Panc1 (cell line): ENCODE measurements around the gene SORCS1. TPM values are rescaled to one million over a fixed set of nuclear protein-coding genes. Genes with fewer than 3 reads are reported as not detected.

Experiments
- ATAC-seq: fragments of 200-7000 bp; cut with Tn5 transposase; 2 replicates; pipeline ENCODE4 v1.9.1; 2020; ENCODE audit warnings: mild to moderate bottlenecking, moderate library complexity
- BruUV-seq: library from RNA; stranded (reverse); fragments of 400-500 nt; replicated peaks from 2 replicates; lab custom pipeline; 2021; lab: Mats Ljungman, UMichigan
- CTCF ChIA-PET: fragments of 300-600 bp; sonication (Branson Sonifier 250); formaldehyde crosslinking; loops from one replicate; lab custom pipeline; 2022; ENCODE audit warnings: antibody characterized with exemption; lab: Charles Lee
- POLR2A ChIA-PET: fragments of 300-600 bp; sonication (Branson Sonifier 250); formaldehyde crosslinking; loops from one replicate; lab custom pipeline; 2022; ENCODE audit warnings: antibody characterized with exemption; lab: Charles Lee
- DNase-seq: peaks from one replicate; pipeline ENCODE4 v3.0.0-alpha.2; 2010; ENCODE audit warnings: low read depth, low spot score
- H3K27ac ChIP-seq: 2 replicates; pipeline ENCODE4 v1.5.1; 2011; ENCODE audit warnings: mild to moderate bottlenecking, low read length, inconsistent platforms
- H3K27me3 ChIP-seq: fragments of 200-500 bp; sonication (Bioruptor generic); 2 replicates; pipeline ENCODE4 v1.6.0; 2014; ENCODE audit warnings: low read length, inconsistent platforms; ENCODE audit not compliant: control insufficient read depth, insufficient read depth
- H3K36me3 ChIP-seq: fragments of 200-500 bp; sonication (Bioruptor generic); 2 replicates; pipeline ENCODE4 v1.5.1; 2014; ENCODE audit warnings: inconsistent platforms, mild to moderate bottlenecking, low read length, moderate library complexity; ENCODE audit not compliant: control insufficient read depth, insufficient read depth
- H3K4me1 ChIP-seq: 2 replicates; pipeline ENCODE4 v1.5.1; 2011; ENCODE audit warnings: inconsistent platforms, mild to moderate bottlenecking, low read length, moderate library complexity; ENCODE audit not compliant: control insufficient read depth, insufficient read depth
- H3K4me3 ChIP-seq, 2 experiments: 2 replicates each; pipeline ENCODE4 v1.5.1; 2011 to 2012; ENCODE audit warnings: low read depth in 2 of 2, low read length in 2 of 2, mild to moderate bottlenecking in 2 of 2, inconsistent platforms in 1 of 2, moderate library complexity in 1 of 2
- H3K9me3 ChIP-seq: fragments of 200-500 bp; sonication (Bioruptor generic); 2 replicates; pipeline ENCODE4 v1.5.1; 2014; ENCODE audit warnings: low read depth, mild to moderate bottlenecking, inconsistent platforms, low read length, moderate library complexity; ENCODE audit not compliant: control insufficient read depth, insufficient read depth
- CTCF ChIP-seq: fragments of 450-650 bp; IDR thresholded peaks from 2 replicates; pipeline ENCODE4 v1.5.1; 2017; ENCODE audit warnings: mild to moderate bottlenecking
- POLR2AphosphoS5 ChIP-seq: IDR thresholded peaks from 2 replicates; pipeline ENCODE4 v1.6.1; 2012; ENCODE audit warnings: mild to moderate bottlenecking, low read depth, low read length, moderate library complexity
- REST ChIP-seq, 2 experiments: IDR thresholded peaks; 2 replicates each; pipeline ENCODE4 v1.6.1; 2011 to 2012; ENCODE audit warnings: low read depth in 2 of 2, control low read depth in 1 of 2, low read length in 1 of 2, mild to moderate bottlenecking in 1 of 2, moderate library complexity in 1 of 2; ENCODE audit not compliant: insufficient read depth in 1 of 2
- SIN3A ChIP-seq: IDR thresholded peaks from 2 replicates; pipeline ENCODE4 v1.6.1; 2012; ENCODE audit warnings: low read depth, mild to moderate bottlenecking, low read length, moderate library complexity, borderline replicate concordance; ENCODE audit not compliant: insufficient read depth
- TCF7L2 ChIP-seq: IDR thresholded peaks from 2 replicates; pipeline ENCODE4 v1.6.1; 2011; ENCODE audit warnings: mild to moderate bottlenecking, low read depth, low read length, inconsistent platforms
- in situ Hi-C: cut with HindIII; loops from 2 replicates; pipeline ENCODE4 v1.10.0; 2016; ENCODE audit warnings: low sequenced_read_pairs, low pct_unique_long_range_greater_than_20kb
- intact Hi-C: fragments of 100-400 bp; cut with micrococcal nuclease; formaldehyde crosslinking; loops from one replicate; pipeline ENCODE4 v1.10.0; 2022; ENCODE audit not compliant: unreplicated experiment
- total RNA-seq: library from RNA; stranded (reverse); gene quantifications from one replicate; pipeline ENCODE4 v1.2.1, GENCODE V29; 2021; ENCODE audit not compliant: unreplicated experiment

SORCS1 gene
- total RNA-seq, 1 experiment from 2014 or later: not detected

GRCh38 chr10:106652279-106652678, 512.2 kb downstream of the SORCS1 start:
- POLR2A ChIA-PET: no interaction called here
- no peak overlapping the region for H3K4me3 ChIP-seq

GRCh38 chr10:106648534-106649481, 515.7 kb downstream of the SORCS1 start:
- POLR2A ChIA-PET: no interaction called here
- no peak for ATAC-seq
- intact Hi-C loops: no loop called here
- TF ChIP-seq REST (IDR thresholded peaks at IDR 0.05; ENCODE audit: insufficient read depth in 1 of 2, low read depth in 2 of 2, low read length in 1 of 2): no peak
- no peak for TF ChIP-seq TCF7L2
- no peak for TF ChIP-seq POLR2AphosphoS5
- no peak for TF ChIP-seq CTCF

More at GRCh38 chr10:106652279-106652678, 512.2 kb downstream of the SORCS1 start:
- intact Hi-C loops: no loop called here
- Histone ChIP-seq H3K27ac (no peak overlapping the region), H3K36me3 (no peaks in the 10 kb centered on the region), H3K4me1 (no peaks in the 10 kb centered on the region), H3K9me3 (no peaks in the 10 kb centered on the region), H3K27me3 (no peaks in the 10 kb centered on the region)
- CTCF ChIA-PET: no interaction called here
- ATAC-seq: no peak
- in situ Hi-C loops: no loop called here
- no peak for TF ChIP-seq TCF7L2
- TF ChIP-seq SIN3A: no peak
- TF ChIP-seq REST (IDR thresholded peaks at IDR 0.05; ENCODE audit: insufficient read depth in 1 of 2, low read depth in 2 of 2, low read length in 1 of 2): no peak
- no peak for TF ChIP-seq POLR2AphosphoS5
- no peak for TF ChIP-seq CTCF
- no peak for DNase-seq
- no TSS peak for BruUV-seq

More at GRCh38 chr10:106648534-106649481, 515.7 kb downstream of the SORCS1 start:
- H3K36me3 ChIP-seq: no peaks in the 10 kb centered on the region
- in situ Hi-C loops: no loop called here
- DNase-seq: no peak
- H3K9me3 ChIP-seq: no peaks in the 10 kb centered on the region
- no TSS peak for BruUV-seq
- no peaks in the 10 kb centered on the region for H3K4me1 ChIP-seq
- H3K27ac ChIP-seq: no peak overlapping the region
- CTCF ChIA-PET: no interaction called here
- no peak overlapping the region for H3K4me3 ChIP-seq
- no peaks in the 10 kb centered on the region for H3K27me3 ChIP-seq
